Activated CD4-positive, alpha-beta T cell treated with anti-CD3 and anti-CD28 coated beads, Interleukin-2, amount 10 ng/mL, durations not matched to agents 24 days and 14 days (primary cell): ENCODE measurements around the gene ABCA7. TPM values are rescaled to one million over a fixed set of nuclear protein-coding genes. Genes with fewer than 3 reads are reported as not detected.

ENCODE experiments used
- DNase-seq: peaks from one replicate; pipeline ENCODE4 v3.0.0; 2022
- H3K27ac Mint-ChIP-seq: one replicate; pipeline ENCODE4 v1.8.0; 2022; ENCODE audit warnings: mild to moderate bottlenecking, mixed read lengths
- H3K27me3 Mint-ChIP-seq: one replicate; pipeline ENCODE4 v1.8.0; 2022; ENCODE audit warnings: mixed read lengths
- H3K36me3 Mint-ChIP-seq: one replicate; pipeline ENCODE4 v1.8.0; 2022; ENCODE audit warnings: low read depth, mild to moderate bottlenecking, mixed read lengths
- H3K4me1 Mint-ChIP-seq: one replicate; pipeline ENCODE4 v1.8.0; 2021; ENCODE audit warnings: mixed read lengths
- H3K4me3 Mint-ChIP-seq: one replicate; pipeline ENCODE4 v1.8.0; 2022; ENCODE audit warnings: mild to moderate bottlenecking, moderate library complexity, mixed read lengths
- H3K9me3 Mint-ChIP-seq: one replicate; pipeline ENCODE4 v1.8.0; 2021; ENCODE audit warnings: mixed read lengths
- intact Hi-C: fragments of 100-400 bp; cut with micrococcal nuclease; formaldehyde crosslinking; loops from one replicate; pipeline ENCODE4 v1.15.1; 2023
- total RNA-seq: library from RNA; stranded (reverse); gene quantifications from 2 replicates; pipeline ENCODE4 v1.2.3, GENCODE V29; 2022

Gene ABCA7
- total RNA-seq, 1 donor from 2014 or later: 15.8 TPM

GRCh38 chr19:1046836-1047695, 7.2 kb downstream of the ABCA7 start:
- Mint-ChIP-seq H3K36me3 (peaks cover 5% of the 10 kb centered on the region), H3K9me3 (no peaks in the 10 kb centered on the region), H3K27ac (no peak overlapping the region), H3K4me1 (no peaks in the 10 kb centered on the region), H3K27me3 (no peaks in the 10 kb centered on the region), H3K4me3 (no peak overlapping the region)
- intact Hi-C loops: no loop called here
- DNase-seq: no peak

- no peak overlapping the region for H3K4me3 Mint-ChIP-seq
- H3K9me3 Mint-ChIP-seq: no peaks in the 10 kb centered on the region
- H3K27me3 Mint-ChIP-seq: no peaks in the 10 kb centered on the region
- H3K27ac Mint-ChIP-seq: no peak overlapping the region
- H3K36me3 Mint-ChIP-seq: peaks cover 5% of the 10 kb centered on the region
- peaks cover 2% of the 10 kb centered on the region for H3K4me1 Mint-ChIP-seq
- no peak for DNase-seq
- intact Hi-C loops: no loop called here
Measured at GRCh38 chr19:1047696-1048147, 7.8 kb downstream of the ABCA7 start.

DNA sequence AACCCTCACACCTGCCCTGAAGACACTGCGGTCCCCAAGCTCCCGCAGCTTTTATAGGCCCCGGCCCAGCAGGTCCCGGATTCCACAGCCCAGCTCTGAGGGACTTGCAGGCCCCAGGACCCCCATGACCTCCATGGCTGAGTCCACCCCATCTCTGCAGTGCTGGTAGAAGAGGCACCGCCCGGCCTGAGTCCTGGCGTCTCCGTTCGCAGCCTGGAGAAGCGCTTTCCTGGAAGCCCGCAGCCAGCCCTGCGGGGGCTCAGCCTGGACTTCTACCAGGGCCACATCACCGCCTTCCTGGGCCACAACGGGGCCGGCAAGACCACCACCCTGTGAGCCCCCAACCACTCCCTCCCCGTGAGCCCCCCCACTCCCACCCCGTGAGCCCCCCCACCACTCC, 9.2 kb downstream of the ABCA7 start:
- H3K27ac Mint-ChIP-seq: no peak overlapping the region
- H3K9me3 Mint-ChIP-seq: no peaks in the 10 kb centered on the region
- H3K36me3 Mint-ChIP-seq: peaks cover 5% of the 10 kb centered on the region
- H3K4me3 Mint-ChIP-seq: no peak overlapping the region
- H3K27me3 Mint-ChIP-seq: no peaks in the 10 kb centered on the region
- intact Hi-C loops: no loop called here
- no peak for DNase-seq
- peaks cover 4% of the 10 kb centered on the region for H3K4me1 Mint-ChIP-seq

GRCh38 chr19:1049800-1050199, 9.9 kb downstream of the ABCA7 start:
- peaks cover 5% of the 10 kb centered on the region for H3K36me3 Mint-ChIP-seq
- no peak overlapping the region for H3K27ac Mint-ChIP-seq
- no peak overlapping the region for H3K4me3 Mint-ChIP-seq
- intact Hi-C loops: no loop called here
- DNase-seq: no peak
- no peaks in the 10 kb centered on the region for H3K9me3 Mint-ChIP-seq
- H3K4me1 Mint-ChIP-seq: peaks cover 4% of the 10 kb centered on the region
- H3K27me3 Mint-ChIP-seq: no peaks in the 10 kb centered on the region

DNA sequence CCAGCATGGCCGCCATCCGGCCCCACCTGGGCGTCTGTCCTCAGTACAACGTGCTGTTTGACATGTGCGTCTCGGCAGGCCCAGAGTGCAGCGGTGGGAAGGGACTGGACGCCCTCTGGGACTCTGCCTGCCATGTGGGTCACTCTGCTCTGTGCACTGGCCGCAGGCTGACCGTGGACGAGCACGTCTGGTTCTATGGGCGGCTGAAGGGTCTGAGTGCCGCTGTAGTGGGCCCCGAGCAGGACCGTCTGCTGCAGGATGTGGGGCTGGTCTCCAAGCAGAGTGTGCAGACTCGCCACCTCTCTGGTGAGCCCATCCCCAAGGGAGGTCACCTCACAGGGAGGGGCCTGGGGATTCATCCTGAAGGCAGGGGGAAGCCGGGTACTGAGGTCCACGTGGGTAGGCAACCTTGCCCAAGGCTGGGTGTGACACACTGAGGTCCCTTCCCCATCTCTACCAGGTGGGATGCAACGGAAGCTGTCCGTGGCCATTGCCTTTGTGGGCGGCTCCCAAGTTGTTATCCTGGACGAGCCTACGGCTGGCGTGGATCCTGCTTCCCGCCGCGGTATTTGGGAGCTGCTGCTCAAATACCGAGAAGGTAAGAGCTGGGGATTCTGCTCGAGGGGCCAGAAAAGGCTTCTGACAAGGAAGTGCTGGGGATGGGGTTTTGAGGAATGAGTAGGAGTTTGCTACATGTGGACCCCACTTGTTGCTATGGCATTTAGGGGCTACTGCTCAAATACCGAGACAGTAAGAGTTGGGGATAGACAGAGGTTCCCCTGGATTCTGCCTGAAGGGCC, 11.3 kb downstream of the ABCA7 start:
- H3K36me3 Mint-ChIP-seq: peaks cover 5% of the 10 kb centered on the region
- intact Hi-C loops: no loop called here
- no peaks in the 10 kb centered on the region for H3K9me3 Mint-ChIP-seq
- H3K4me1 Mint-ChIP-seq: peaks cover 4% of the 10 kb centered on the region
- no peaks in the 10 kb centered on the region for H3K27me3 Mint-ChIP-seq
- H3K27ac Mint-ChIP-seq: peak overlapping the region; percentile 6
- no peak for DNase-seq
- H3K4me3 Mint-ChIP-seq: no peak overlapping the region

DNA sequence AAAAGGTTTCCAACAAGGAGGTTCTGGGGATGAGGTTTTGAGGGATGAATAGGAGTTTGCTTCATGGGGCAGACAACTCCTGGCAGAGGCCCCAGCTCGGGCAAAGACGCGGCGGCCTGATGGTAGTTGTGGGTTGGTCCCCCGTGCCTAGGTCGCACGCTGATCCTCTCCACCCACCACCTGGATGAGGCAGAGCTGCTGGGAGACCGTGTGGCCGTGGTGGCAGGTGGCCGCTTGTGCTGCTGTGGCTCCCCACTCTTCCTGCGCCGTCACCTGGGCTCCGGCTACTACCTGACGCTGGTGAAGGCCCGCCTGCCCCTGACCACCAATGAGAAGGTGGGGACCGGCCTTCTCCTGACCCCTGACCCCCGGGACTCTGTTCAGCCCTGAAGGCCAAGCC, 11.9 kb downstream of the ABCA7 start:
- Mint-ChIP-seq H3K27ac (no peak overlapping the region), H3K9me3 (no peaks in the 10 kb centered on the region)
- intact Hi-C loops: no loop called here

DNA sequence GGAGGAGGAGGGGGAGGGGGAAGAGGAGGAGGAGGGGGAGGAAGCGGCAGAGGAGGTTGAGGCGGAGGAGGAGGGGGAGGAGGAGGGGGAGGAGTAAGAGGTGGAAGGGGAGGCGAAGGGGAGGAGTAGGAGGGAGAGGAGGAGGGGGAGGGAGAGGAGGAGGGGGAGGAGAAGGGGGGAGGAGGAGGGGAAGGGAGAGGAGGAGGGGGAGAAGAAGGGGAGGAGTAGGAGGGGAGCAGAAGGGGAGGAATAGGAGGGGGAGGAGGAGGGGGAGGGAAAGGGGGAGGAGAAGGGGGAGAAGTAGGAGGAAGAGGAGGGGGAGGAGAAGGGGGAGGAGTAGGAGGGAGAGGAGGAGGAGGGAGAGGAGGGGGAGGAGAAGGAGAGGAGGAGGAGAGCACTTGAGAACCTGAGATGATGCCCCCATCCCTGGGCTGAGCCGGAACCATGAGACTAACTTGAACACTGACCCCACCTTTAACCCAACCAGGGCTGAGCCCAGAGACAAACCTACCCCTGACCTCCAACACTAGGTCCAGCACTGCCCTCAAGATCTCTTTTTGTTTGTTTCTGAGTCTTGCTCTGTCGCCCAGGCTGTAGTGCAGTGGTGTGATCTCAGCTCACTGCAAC, 12.6 kb downstream of the ABCA7 start:
- DNase-seq: no peak
- peaks cover 14% of the 10 kb centered on the region for H3K36me3 Mint-ChIP-seq
- no peaks in the 10 kb centered on the region for H3K27me3 Mint-ChIP-seq
- no peaks in the 10 kb centered on the region for H3K9me3 Mint-ChIP-seq
- H3K4me3 Mint-ChIP-seq: no peak overlapping the region
- peak overlapping the region; percentile 66 for H3K27ac Mint-ChIP-seq
- peaks cover 10% of the 10 kb centered on the region for H3K4me1 Mint-ChIP-seq
- intact Hi-C loops: no loop called here

More for the DNA sequence above, 11.9 kb downstream of the ABCA7 start:
- Mint-ChIP-seq H3K36me3 (peaks cover 11% of the 10 kb centered on the region), H3K4me1 (peaks cover 7% of the 10 kb centered on the region), H3K27me3 (no peaks in the 10 kb centered on the region), H3K4me3 (no peak overlapping the region)
- DNase-seq: no peak

GRCh38 chr19:1053176-1054101, 13.5 kb downstream of the ABCA7 start:
- Mint-ChIP-seq H3K36me3 (peaks cover 15% of the 10 kb centered on the region), H3K27me3 (no peaks in the 10 kb centered on the region), H3K4me3 (no peak overlapping the region), H3K27ac (peak overlapping the region; percentile 66), H3K4me1 (peaks cover 15% of the 10 kb centered on the region), H3K9me3 (no peaks in the 10 kb centered on the region)
- no peak for DNase-seq
- intact Hi-C loops: no loop called here

- Mint-ChIP-seq H3K36me3 (peaks cover 15% of the 10 kb centered on the region), H3K4me1 (peaks cover 15% of the 10 kb centered on the region), H3K4me3 (no peak overlapping the region), H3K27me3 (no peaks in the 10 kb centered on the region), H3K9me3 (no peaks in the 10 kb centered on the region), H3K27ac (no peak overlapping the region)
- intact Hi-C loops: no loop called here
- DNase-seq: no peak
Measured at GRCh38 chr19:1054102-1055027, 14.5 kb downstream of the ABCA7 start.

DNA sequence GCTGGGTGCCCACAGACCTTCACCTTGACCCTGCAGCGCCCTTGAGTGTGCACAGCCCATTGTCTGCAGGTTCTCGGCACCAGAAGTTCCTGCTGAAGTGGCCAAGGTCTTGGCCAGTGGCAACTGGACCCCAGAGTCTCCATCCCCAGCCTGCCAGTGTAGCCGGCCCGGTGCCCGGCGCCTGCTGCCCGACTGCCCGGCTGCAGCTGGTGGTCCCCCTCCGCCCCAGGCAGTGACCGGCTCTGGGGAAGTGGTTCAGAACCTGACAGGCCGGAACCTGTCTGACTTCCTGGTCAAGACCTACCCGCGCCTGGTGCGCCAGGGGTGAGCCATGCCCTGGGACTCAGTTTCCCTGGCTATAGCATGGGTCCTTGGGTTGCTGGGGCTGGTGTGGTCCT, 15.1 kb downstream of the ABCA7 start:
- intact Hi-C loops: no loop called here
- Mint-ChIP-seq H3K27me3 (no peaks in the 10 kb centered on the region), H3K4me1 (peaks cover 15% of the 10 kb centered on the region), H3K36me3 (peaks cover 15% of the 10 kb centered on the region), H3K27ac (no peak overlapping the region), H3K9me3 (no peaks in the 10 kb centered on the region), H3K4me3 (no peak overlapping the region)
- DNase-seq: no peak

- H3K27ac Mint-ChIP-seq: no peak overlapping the region
- H3K27me3 Mint-ChIP-seq: no peaks in the 10 kb centered on the region
- DNase-seq: no peak
- peaks cover 15% of the 10 kb centered on the region for H3K36me3 Mint-ChIP-seq
- intact Hi-C loops: no loop called here
- peaks cover 15% of the 10 kb centered on the region for H3K4me1 Mint-ChIP-seq
- no peak overlapping the region for H3K4me3 Mint-ChIP-seq
- no peaks in the 10 kb centered on the region for H3K9me3 Mint-ChIP-seq
Measured at GRCh38 chr19:1055886-1056620, 16.1 kb downstream of the ABCA7 start.
